Body of pancreas (tissue), 4 donors: ENCODE data around the gene ARPC1A.
"Not testable (repeated sequence)": the region's sequence is repeated elsewhere in the genome, so short reads cannot be mapped to it uniquely, and the experiment has no call there.

ENCODE experiments used
- CTCF ChIP-seq, 7 experiments: fragments of 450-650 bp in 4 of 7; fragments of 200-600 bp in 3 of 7; sonication (generic) in 3 of 7; IDR thresholded peaks; one replicate each; pipeline ENCODE4 v1.5.1; 2016 to 2019; ENCODE audit warnings: antibody characterized with exemption in 7 of 7
- POLR2A ChIP-seq, 3 donors: fragments of 450-650 bp; IDR thresholded peaks; one replicate each; pipeline ENCODE4 v1.6.1; 2016; ENCODE audit warnings: antibody characterized with exemption in 3 of 3, mild to moderate bottlenecking in 2 of 3

GRCh38 chr7:99290148-99290547 is 35.5 kb upstream of the ARPC1A start:
- not testable (repeated sequence) for TF ChIP-seq CTCF, POLR2A (IDR thresholded peaks at IDR 0.05)
